GM21360 (cell line): ENCODE results near the gene TOR1AIP1.

Experiments
- ATAC-seq: cut with Tn5 transposase; IDR thresholded peaks from one replicate; pipeline ENCODE4 v1.9.1; 2021; ENCODE audit warnings: mild to moderate bottlenecking, moderate library complexity; ENCODE audit not compliant: unreplicated experiment

TOR1AIP1 gene

GRCh38 chr1:179879797-179880196 is 2.3 kb upstream of the TOR1AIP1 start:
- ATAC-seq, result no peak

- ATAC-seq, result peak; percentile 0
Observed at GRCh38 chr1:179881642-179882252, 338 bp upstream of the TOR1AIP1 start.

- ATAC-seq, result no peak
Observed at GRCh38 chr1:179883040-179883744, 1.1 kb downstream of the TOR1AIP1 start.

GRCh38 chr1:179883745-179884138 is 1.7 kb downstream of the TOR1AIP1 start:
- ATAC-seq, result no peak

- no peak for ATAC-seq
Observed at GRCh38 chr1:179888071-179888470, 6.0 kb downstream of the TOR1AIP1 start.

GRCh38 chr1:179889589-179889988 is 7.5 kb downstream of the TOR1AIP1 start:
- no peak for ATAC-seq

- ATAC-seq, result no peak
Observed at GRCh38 chr1:179910934-179911333, 28.8 kb downstream of the TOR1AIP1 start.

GRCh38 chr1:179911812-179912211 is 29.7 kb downstream of the TOR1AIP1 start:
- ATAC-seq, result no peak

- no peak for ATAC-seq
Observed at GRCh38 chr1:179917601-179918429, 35.7 kb downstream of the TOR1AIP1 start.

GRCh38 chr1:179921472-179921871 is 39.4 kb downstream of the TOR1AIP1 start:
- no peak for ATAC-seq

GRCh38 chr1:179921981-179922872 is 40.1 kb downstream of the TOR1AIP1 start:
- ATAC-seq, result no peak

GRCh38 chr1:179923029-179923428 is 40.9 kb downstream of the TOR1AIP1 start:
- ATAC-seq, result no peak

GRCh38 chr1:179924268-179924667 is 42.2 kb downstream of the TOR1AIP1 start:
- ATAC-seq, result no peak

- no peak for ATAC-seq
Observed at GRCh38 chr1:179925302-179925701, 43.2 kb downstream of the TOR1AIP1 start.

- ATAC-seq, result no peak
Observed at GRCh38 chr1:179925922-179926849, 44.1 kb downstream of the TOR1AIP1 start.

GRCh38 chr1:179926850-179927205 is 44.7 kb downstream of the TOR1AIP1 start:
- no peak for ATAC-seq

- no peak for ATAC-seq
Observed at GRCh38 chr1:179929955-179930798, 48.1 kb downstream of the TOR1AIP1 start.

GRCh38 chr1:179930867-179931266 is 48.8 kb downstream of the TOR1AIP1 start:
- ATAC-seq, result no peak

- ATAC-seq, result no peak
Observed at GRCh38 chr1:179933219-179933618, 51.1 kb downstream of the TOR1AIP1 start.
